Natural killer cell (primary cell): ENCODE results near the gene SURF2. TPM values are rescaled to one million over a fixed set of nuclear protein-coding genes. Genes with fewer than 3 reads are reported as not detected.

Experiments used
- ATAC-seq, 3 donors: fragments of 150-1000 bp in 2 of 3; fragments of 200-7000 bp in 1 of 3; cut with Tn5 transposase; 1 replicate in 1 of 3; 2 replicates in 2 of 3; pipeline ENCODE4 v1.10.0; 2021; ENCODE audit warnings: mild to moderate bottlenecking in 2 of 3, moderate library complexity in 2 of 3
- DNase-seq, 2 donors: peaks; one replicate each; pipeline versions ENCODE4 v3.0.0 to v3.0.0-alpha.2; 2013 to 2021; ENCODE audit warnings: mixed read lengths in 1 of 2
- H3K27ac ChIP-seq: one replicate; pipeline ENCODE4 v1.5.1; 2013; ENCODE audit warnings: mild to moderate bottlenecking, low read length
- H3K27me3 ChIP-seq: one replicate; pipeline ENCODE4 v1.6.1; 2013; ENCODE audit warnings: low read length; ENCODE audit not compliant: control insufficient read depth, insufficient read depth
- H3K36me3 ChIP-seq: one replicate; pipeline ENCODE4 v1.6.1; 2013; ENCODE audit warnings: low read length; ENCODE audit not compliant: control insufficient read depth, insufficient read depth
- H3K4me1 ChIP-seq: one replicate; pipeline ENCODE4 v1.6.1; 2013; ENCODE audit warnings: low read length; ENCODE audit not compliant: control insufficient read depth, insufficient read depth
- H3K4me3 ChIP-seq: one replicate; pipeline ENCODE4 v1.5.1; 2013; ENCODE audit warnings: low read length
- H3K9me3 ChIP-seq: one replicate; pipeline ENCODE4 v1.6.1; 2013; ENCODE audit warnings: low read length; ENCODE audit not compliant: control insufficient read depth, insufficient read depth
- H3K27ac Mint-ChIP-seq, 2 donors: one replicate each; pipeline ENCODE4 v1.8.0; 2022; ENCODE audit warnings: mild to moderate bottlenecking in 2 of 2, mixed read lengths in 2 of 2, moderate library complexity in 1 of 2
- H3K27me3 Mint-ChIP-seq, 2 donors: one replicate each; pipeline ENCODE4 v1.8.0; 2022; ENCODE audit warnings: low read depth in 2 of 2, mixed read lengths in 2 of 2
- H3K36me3 Mint-ChIP-seq: one replicate; pipeline ENCODE4 v1.8.0; 2022; ENCODE audit warnings: mixed read lengths
- H3K4me1 Mint-ChIP-seq, 2 donors: one replicate each; pipeline ENCODE4 v1.8.0; 2022; ENCODE audit warnings: mixed read lengths in 2 of 2
- H3K4me3 Mint-ChIP-seq: one replicate; pipeline ENCODE4 v1.8.0; 2022; ENCODE audit warnings: mild to moderate bottlenecking, moderate library complexity, mixed read lengths
- H3K9me3 Mint-ChIP-seq, 2 donors: one replicate each; pipeline ENCODE4 v1.8.0; 2022; ENCODE audit warnings: mixed read lengths in 2 of 2
- WGBS: methylation state at CpG from one replicate; pipeline ENCODE4 v1.1.7; 2013; ENCODE audit warnings: missing lambda C conversion rate; ENCODE audit not compliant: insufficient coverage; 5-methylcytosine and 5-hydroxymethylcytosine counted together
- intact Hi-C: fragments of 100-400 bp; cut with micrococcal nuclease; formaldehyde crosslinking; loops from one replicate; pipeline ENCODE4 v1.14.2; 2022
- total RNA-seq, 4 donors: library from RNA; stranded (reverse); fragments of 120-200 nt in 1 of 4; gene quantifications; one replicate each; pipeline versions ENCODE4 v1.2.3 to v1.2.4, GENCODE V29; 2013 to 2022
- TF ChIP-seq, protein P1 (sequence below): fragments of 200-600 bp; IDR thresholded peaks from one replicate; pipeline ENCODE4 v1.8.0; 2022; ENCODE audit warnings: antibody characterized with exemption

Gene SURF2
- total RNA-seq, 3 donors from 2014 or later (not counting 1 experiment from before 2014, with no cell fraction given) = 14.3 to 14.9 (median 14.7) TPM

DNA sequence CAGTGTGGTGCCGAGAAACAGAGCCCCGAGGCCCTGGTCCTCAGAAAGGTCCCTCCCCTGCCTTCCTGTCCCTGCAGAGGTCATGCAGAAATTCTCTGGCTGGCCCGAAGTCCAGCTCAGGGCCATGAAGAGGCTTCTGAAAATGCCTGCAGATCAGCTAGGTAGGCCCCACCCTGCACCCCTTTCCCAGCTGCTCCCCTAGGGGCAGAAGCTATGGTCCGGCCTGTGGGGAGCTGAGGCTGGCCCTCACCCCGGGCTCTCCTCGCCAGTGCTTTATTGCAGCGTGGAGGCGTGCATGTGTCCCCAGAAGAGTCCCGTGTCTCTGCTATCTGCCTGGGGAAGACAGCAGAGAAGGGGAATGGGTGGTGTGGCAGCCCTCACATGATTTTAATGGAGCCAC lies 41.5 kb downstream of the SURF2 start:
- Mint-ChIP-seq H3K4me3 (no peak overlapping the region), H3K4me1 (no peaks in the 10 kb centered on the region), H3K27ac (no peak overlapping the region), H3K9me3 (no peaks in the 10 kb centered on the region), H3K27me3 (no peaks in the 10 kb centered on the region), H3K36me3 (no peaks in the 10 kb centered on the region)
- no peak for DNase-seq
- TF ChIP-seq, protein P1, sequence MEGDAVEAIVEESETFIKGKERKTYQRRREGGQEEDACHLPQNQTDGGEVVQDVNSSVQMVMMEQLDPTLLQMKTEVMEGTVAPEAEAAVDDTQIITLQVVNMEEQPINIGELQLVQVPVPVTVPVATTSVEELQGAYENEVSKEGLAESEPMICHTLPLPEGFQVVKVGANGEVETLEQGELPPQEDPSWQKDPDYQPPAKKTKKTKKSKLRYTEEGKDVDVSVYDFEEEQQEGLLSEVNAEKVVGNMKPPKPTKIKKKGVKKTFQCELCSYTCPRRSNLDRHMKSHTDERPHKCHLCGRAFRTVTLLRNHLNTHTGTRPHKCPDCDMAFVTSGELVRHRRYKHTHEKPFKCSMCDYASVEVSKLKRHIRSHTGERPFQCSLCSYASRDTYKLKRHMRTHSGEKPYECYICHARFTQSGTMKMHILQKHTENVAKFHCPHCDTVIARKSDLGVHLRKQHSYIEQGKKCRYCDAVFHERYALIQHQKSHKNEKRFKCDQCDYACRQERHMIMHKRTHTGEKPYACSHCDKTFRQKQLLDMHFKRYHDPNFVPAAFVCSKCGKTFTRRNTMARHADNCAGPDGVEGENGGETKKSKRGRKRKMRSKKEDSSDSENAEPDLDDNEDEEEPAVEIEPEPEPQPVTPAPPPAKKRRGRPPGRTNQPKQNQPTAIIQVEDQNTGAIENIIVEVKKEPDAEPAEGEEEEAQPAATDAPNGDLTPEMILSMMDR = no peak
- no peak for ATAC-seq
- Histone ChIP-seq H3K4me1 (no peaks in the 10 kb centered on the region), H3K4me3 (no peak overlapping the region), H3K9me3 (no peaks in the 10 kb centered on the region), H3K36me3 (peaks cover 3% of the 10 kb centered on the region), H3K27ac (no peak overlapping the region), H3K27me3 (no peaks in the 10 kb centered on the region)
- intact Hi-C loops = no loop called here
- 84% methylated on average over 9 of the region's 9 CpGs for WGBS

DNA sequence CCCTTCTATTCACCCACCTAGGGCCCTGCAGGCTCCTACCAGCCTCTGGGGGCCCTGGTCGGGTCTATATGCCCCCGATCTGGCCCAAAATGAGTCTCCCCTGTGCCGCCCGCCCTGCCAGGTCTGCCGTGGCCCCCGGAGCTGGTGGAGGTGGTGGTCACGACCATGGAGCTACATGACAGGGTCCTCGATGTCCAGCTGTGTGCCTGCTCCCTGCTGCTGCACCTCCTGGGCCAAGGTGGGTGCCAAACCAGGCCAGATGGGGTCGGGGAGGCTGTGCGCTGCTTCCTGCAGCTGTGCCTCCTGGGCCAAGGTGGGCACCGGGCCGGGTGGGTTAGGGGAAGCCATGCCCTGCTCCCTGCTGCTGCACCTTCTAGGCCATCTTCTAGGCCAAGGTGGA lies 43.9 kb downstream of the SURF2 start:
- H3K27me3 ChIP-seq = no peaks in the 10 kb centered on the region
- no peaks in the 10 kb centered on the region for H3K9me3 Mint-ChIP-seq
- H3K27ac Mint-ChIP-seq = no peak overlapping the region
- H3K9me3 ChIP-seq = no peaks in the 10 kb centered on the region
- peaks cover 12% of the 10 kb centered on the region for H3K36me3 ChIP-seq
- intact Hi-C loops = no loop called here
- WGBS = 92% methylated on average over 12 of the region's 12 CpGs
- H3K36me3 Mint-ChIP-seq = no peaks in the 10 kb centered on the region
- no peak for DNase-seq
- H3K4me3 ChIP-seq = no peak overlapping the region
- H3K4me3 Mint-ChIP-seq = no peak overlapping the region
- no peak overlapping the region for H3K27ac ChIP-seq
- H3K4me1 Mint-ChIP-seq = peaks cover 0 to 5% of the 10 kb centered on the region in 2 donors
- ATAC-seq = no peak
- no peaks in the 10 kb centered on the region for H3K4me1 ChIP-seq
- TF ChIP-seq, protein P1 = no peak
- H3K27me3 Mint-ChIP-seq = no peaks in the 10 kb centered on the region

DNA sequence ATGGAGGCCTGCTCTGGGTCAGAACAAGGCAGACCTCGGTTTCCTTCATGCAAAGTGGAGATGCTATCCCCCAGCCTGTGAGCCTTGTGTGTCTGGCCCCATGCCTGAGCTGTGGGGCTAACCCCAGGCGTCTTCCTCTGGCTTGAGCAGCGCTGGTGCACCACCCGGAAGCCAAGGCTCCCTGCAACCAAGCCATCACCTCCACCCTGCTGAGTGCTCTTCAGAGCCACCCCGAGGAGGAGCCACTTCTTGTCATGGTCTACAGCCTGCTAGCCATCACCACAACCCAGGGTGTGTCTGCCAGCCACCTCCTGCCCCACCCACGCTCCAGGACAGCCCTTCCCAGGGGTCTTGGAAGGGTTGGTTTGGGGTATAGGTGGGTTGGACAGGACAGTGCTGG lies 45.2 kb downstream of the SURF2 start:
- Histone ChIP-seq H3K27ac (no peak overlapping the region), H3K27me3 (no peaks in the 10 kb centered on the region), H3K36me3 (peaks cover 23% of the 10 kb centered on the region), H3K4me3 (no peak overlapping the region), H3K4me1 (no peaks in the 10 kb centered on the region), H3K9me3 (no peaks in the 10 kb centered on the region)
- DNase-seq (no peak), ATAC-seq (no peak)
- peaks cover 0 to 5% of the 10 kb centered on the region in 2 donors for H3K4me1 Mint-ChIP-seq
- H3K4me3 Mint-ChIP-seq = no peak overlapping the region
- 79% methylated on average over 5 of the region's 6 CpGs for WGBS
- H3K27me3 Mint-ChIP-seq = no peaks in the 10 kb centered on the region
- H3K9me3 Mint-ChIP-seq = no peaks in the 10 kb centered on the region
- no peak overlapping the region for H3K27ac Mint-ChIP-seq
- no peaks in the 10 kb centered on the region for H3K36me3 Mint-ChIP-seq
- TF ChIP-seq, protein P1 = no peak
- intact Hi-C loops = no loop called here

DNA sequence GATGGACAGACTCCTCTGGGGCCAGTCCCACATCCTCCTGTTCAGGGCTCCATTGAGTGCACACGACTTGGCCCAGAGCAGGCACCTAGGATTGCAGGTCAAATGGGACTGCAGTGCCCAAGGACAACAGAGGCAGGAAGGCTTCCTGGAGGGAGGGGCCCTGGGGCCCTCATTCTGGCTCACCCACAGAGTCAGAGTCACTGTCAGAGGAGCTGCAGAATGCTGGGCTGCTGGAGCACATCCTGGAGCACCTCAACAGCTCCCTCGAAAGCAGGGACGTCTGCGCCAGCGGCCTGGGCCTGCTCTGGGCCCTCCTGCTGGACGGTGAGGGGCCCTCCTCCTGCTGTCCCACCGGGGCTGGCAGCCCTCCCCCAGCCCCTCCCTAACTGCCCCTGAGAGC lies 46.3 kb downstream of the SURF2 start:
- 80% methylated on average over 7 of the region's 7 CpGs for WGBS
- no peaks in the 10 kb centered on the region for H3K9me3 Mint-ChIP-seq
- H3K27ac ChIP-seq = no peak overlapping the region
- TF ChIP-seq, protein P1 = no peak
- no peaks in the 10 kb centered on the region for H3K36me3 Mint-ChIP-seq
- no peaks in the 10 kb centered on the region for H3K27me3 Mint-ChIP-seq
- DNase-seq (no peak), ATAC-seq (no peak)
- H3K4me3 ChIP-seq = no peak overlapping the region
- no peaks in the 10 kb centered on the region for H3K27me3 ChIP-seq
- intact Hi-C loops = no loop called here
- H3K9me3 ChIP-seq = no peaks in the 10 kb centered on the region
- no peak overlapping the region for H3K4me3 Mint-ChIP-seq
- H3K36me3 ChIP-seq = peaks cover 31% of the 10 kb centered on the region
- no peak overlapping the region for H3K27ac Mint-ChIP-seq
- H3K4me1 Mint-ChIP-seq = peaks cover 0 to 5% of the 10 kb centered on the region in 2 donors
- no peaks in the 10 kb centered on the region for H3K4me1 ChIP-seq
